Activated T-helper 9 cell treated with anti-CD3 and anti-CD28 coated beads, Interleukin-2, amount 50 U/mL, for 16 hours (primary cell): ENCODE measurements around the gene SEZ6L2.
"Not testable (repeated sequence)": the region's sequence is repeated elsewhere in the genome, so short reads cannot be mapped to it uniquely, and the experiment has no call there.

Source experiments
- DNase-seq: peaks from one replicate; pipeline ENCODE4 v3.0.0-alpha.2; 2020; ENCODE audit warnings: low read depth

SEZ6L2 gene

GRCh38 chr16:29857133-29857760 is 42.1 kb downstream of the SEZ6L2 start:
- no peak for DNase-seq

GRCh38 chr16:29854520-29855100 is 44.7 kb downstream of the SEZ6L2 start:
- DNase-seq = no peak

GRCh38 chr16:29852654-29853053 is 46.7 kb downstream of the SEZ6L2 start:
- DNase-seq = no peak

GRCh38 chr16:29850998-29851397 is 48.4 kb downstream of the SEZ6L2 start:
- no peak for DNase-seq

- DNase-seq = no peak
Observed at GRCh38 chr16:29849505-29849904, 49.8 kb downstream of the SEZ6L2 start.

- peak; percentile 76 for DNase-seq
Observed at GRCh38 chr16:29848420-29849297, 50.7 kb downstream of the SEZ6L2 start.

GRCh38 chr16:29845656-29846055 is 53.7 kb downstream of the SEZ6L2 start:
- no peak for DNase-seq

- no peak for DNase-seq
Observed at GRCh38 chr16:29844575-29845331, 54.6 kb downstream of the SEZ6L2 start.

GRCh38 chr16:29843931-29844330 is 55.4 kb downstream of the SEZ6L2 start:
- DNase-seq = no peak

- no peak for DNase-seq
Observed at GRCh38 chr16:29842732-29843346, 56.5 kb downstream of the SEZ6L2 start.

GRCh38 chr16:29841631-29842030 is 57.7 kb downstream of the SEZ6L2 start:
- DNase-seq = no peak

- DNase-seq = no peak
Observed at GRCh38 chr16:29840240-29840639, 59.1 kb downstream of the SEZ6L2 start.

- no peak for DNase-seq
Observed at GRCh38 chr16:29839822-29840221, 59.5 kb downstream of the SEZ6L2 start.

- no peak for DNase-seq
Observed at GRCh38 chr16:29837841-29838240, 61.5 kb downstream of the SEZ6L2 start.

- no peak for DNase-seq
Observed at GRCh38 chr16:29836623-29837022, 62.7 kb downstream of the SEZ6L2 start.

- DNase-seq = no peak
Observed at GRCh38 chr16:29835926-29836325, 63.4 kb downstream of the SEZ6L2 start.

GRCh38 chr16:29834079-29834478 is 65.3 kb downstream of the SEZ6L2 start:
- DNase-seq = no peak

GRCh38 chr16:29833219-29833618 is 66.1 kb downstream of the SEZ6L2 start:
- not testable (repeated sequence) for DNase-seq

- no peak for DNase-seq
Observed at GRCh38 chr16:29831490-29831889, 67.9 kb downstream of the SEZ6L2 start.

- DNase-seq = no peak
Observed at GRCh38 chr16:29830774-29831173, 68.6 kb downstream of the SEZ6L2 start.

- DNase-seq = no peak
Observed at GRCh38 chr16:29826342-29826695, 73.0 kb downstream of the SEZ6L2 start.
